Smooth muscle cell (in vitro differentiated cells): ENCODE measurements around the gene ZMYND10. TPM values are rescaled to one million over a fixed set of nuclear protein-coding genes. Genes with fewer than 3 reads are reported as not detected.

Experiments
- DNase-seq: peaks from one replicate; lab custom pipeline; 2025; ENCODE audit not compliant: unreplicated experiment; lab: John Stamatoyannopoulos, UW
- H2AFZ ChIP-seq: fragments of 200-600 bp; sonication (generic); 2 replicates; pipeline ENCODE4 v1.6.0; 2016; ENCODE audit warnings: antibody characterized with exemption, low read depth, mild to moderate bottlenecking
- H3F3A ChIP-seq: fragments of 200-600 bp; sonication (generic); 2 replicates; pipeline ENCODE4 v1.6.0; 2017; ENCODE audit warnings: antibody characterized with exemption, low read depth
- H3K27ac ChIP-seq: fragments of 200-600 bp; sonication (generic); 2 replicates; pipeline ENCODE4 v1.5.1; 2016; ENCODE audit warnings: low read depth, mild to moderate bottlenecking
- H3K27me3 ChIP-seq: fragments of 200-600 bp; sonication (generic); 2 replicates; pipeline ENCODE4 v1.6.1; 2016; ENCODE audit warnings: low read depth, mild to moderate bottlenecking
- H3K36me3 ChIP-seq: fragments of 200-600 bp; sonication (generic); 2 replicates; pipeline ENCODE4 v1.5.1; 2016; ENCODE audit warnings: low read depth
- H3K4me1 ChIP-seq: fragments of 200-600 bp; sonication (generic); 2 replicates; pipeline ENCODE4 v1.5.1; 2016; ENCODE audit warnings: low read depth
- H3K4me2 ChIP-seq: fragments of 200-600 bp; sonication (generic); 2 replicates; pipeline ENCODE4 v1.6.0; 2016; ENCODE audit warnings: mild to moderate bottlenecking
- H3K4me3 ChIP-seq: fragments of 200-600 bp; sonication (generic); 2 replicates; pipeline ENCODE4 v1.5.1; 2016; ENCODE audit warnings: mild to moderate bottlenecking
- H3K79me2 ChIP-seq: fragments of 200-600 bp; sonication (generic); 2 replicates; pipeline ENCODE4 v1.6.0; 2016; ENCODE audit warnings: low read depth, mild to moderate bottlenecking
- H3K9ac ChIP-seq: fragments of 200-600 bp; sonication (generic); 2 replicates; pipeline ENCODE4 v1.6.0; 2016; ENCODE audit warnings: low read depth
- H3K9me3 ChIP-seq: fragments of 200-600 bp; sonication (generic); replicated peaks from 2 replicates; pipeline ENCODE4 v1.5.1; 2016; ENCODE audit warnings: low read depth
- H4K20me1 ChIP-seq: fragments of 200-600 bp; sonication (generic); 2 replicates; pipeline ENCODE4 v1.6.0; 2016; ENCODE audit warnings: low read depth
- CTCF ChIP-seq: fragments of 200-600 bp; sonication (generic); IDR thresholded peaks from 2 replicates; pipeline ENCODE4 v1.5.1; 2017; ENCODE audit warnings: borderline replicate concordance, mild to moderate bottlenecking, antibody characterized with exemption; ENCODE audit not compliant: insufficient read depth, poor library complexity, severe bottlenecking
- WGBS: methylation state at CpG from one replicate; pipeline ENCODE4 v1.1.7; 2016; ENCODE audit warnings: low lambda C conversion rate; 5-methylcytosine and 5-hydroxymethylcytosine counted together
- polyA plus RNA-seq: library from polyadenylated mRNA; unstranded; fragments of >200 nt; fragmentation: Nextera tagmentation; extraction: Ambion mirVana; gene quantifications from 2 replicates; pipeline ENCODE4 v1.2.1, GENCODE V29; 2016
- total RNA-seq: library from RNA; depleted of rRNA; stranded (reverse); fragments of >200 nt; gene quantifications from 2 replicates; pipeline ENCODE4 v1.2.3, GENCODE V29; 2014

The ZMYND10 gene
- total and polyA plus RNA-seq, 2 experiments from 2014 or later: 0.27 to 1.7 TPM

GRCh38 chr3:50375258-50375931 lies 29.9 kb upstream of the ZMYND10 start:
- no peaks in the 10 kb centered on the region for H3F3A ChIP-seq
- H3K9ac ChIP-seq: no peak overlapping the region
- no peaks in the 10 kb centered on the region for H3K9me3 ChIP-seq
- TF ChIP-seq CTCF: no peak
- WGBS: 70% methylated on average over 7 of the region's 7 CpGs
- H3K36me3 ChIP-seq: no peaks in the 10 kb centered on the region
- H3K79me2 ChIP-seq: no peaks in the 10 kb centered on the region
- H3K27me3 ChIP-seq: no peaks in the 10 kb centered on the region
- H2AFZ ChIP-seq: no peak overlapping the region
- H3K27ac ChIP-seq: no peak overlapping the region
- no peak overlapping the region for H3K4me3 ChIP-seq
- no peak for DNase-seq
- H3K4me1 ChIP-seq: peaks cover 6% of the 10 kb centered on the region
- no peak overlapping the region for H3K4me2 ChIP-seq
- no peaks in the 10 kb centered on the region for H4K20me1 ChIP-seq

- no peak overlapping the region for H3K4me2 ChIP-seq
- 83% methylated on average over 16 of the region's 22 CpGs for WGBS
- no peak for TF ChIP-seq CTCF
- H4K20me1 ChIP-seq: no peaks in the 10 kb centered on the region
- H3F3A ChIP-seq: no peaks in the 10 kb centered on the region
- no peak overlapping the region for H3K4me3 ChIP-seq
- H3K79me2 ChIP-seq: no peaks in the 10 kb centered on the region
- no peaks in the 10 kb centered on the region for H3K36me3 ChIP-seq
- no peaks in the 10 kb centered on the region for H3K27me3 ChIP-seq
- H2AFZ ChIP-seq: no peak overlapping the region
- H3K4me1 ChIP-seq: peaks cover 6% of the 10 kb centered on the region
- no peaks in the 10 kb centered on the region for H3K9me3 ChIP-seq
- no peak for DNase-seq
- H3K27ac ChIP-seq: no peak overlapping the region
- no peak overlapping the region for H3K9ac ChIP-seq
Measured at GRCh38 chr3:50374363-50375257, 29.1 kb upstream of the ZMYND10 start.

- H3K27me3 ChIP-seq: no peaks in the 10 kb centered on the region
Measured at GRCh38 chr3:50373146-50374051, 27.9 kb upstream of the ZMYND10 start.

More at GRCh38 chr3:50373146-50374051, 27.9 kb upstream of the ZMYND10 start:
- WGBS: 64% methylated on average over 9 of the region's 12 CpGs
- Histone ChIP-seq H3F3A (no peaks in the 10 kb centered on the region), H3K9me3 (no peaks in the 10 kb centered on the region), H3K4me3 (no peak overlapping the region), H3K4me1 (peaks cover 6% of the 10 kb centered on the region), H4K20me1 (no peaks in the 10 kb centered on the region), H3K9ac (no peak overlapping the region), H2AFZ (no peak overlapping the region), H3K4me2 (no peak overlapping the region), H3K79me2 (no peaks in the 10 kb centered on the region), H3K36me3 (no peaks in the 10 kb centered on the region), H3K27ac (no peak overlapping the region)
- no peak for DNase-seq
- no peak for TF ChIP-seq CTCF
